GM21390 (cell line): ENCODE measurements around the gene EEA1.

Experiments used
- ATAC-seq: cut with Tn5 transposase; IDR thresholded peaks from one replicate; pipeline ENCODE4 v1.9.1; 2021; ENCODE audit not compliant: unreplicated experiment

The EEA1 gene

GRCh38 chr12:92721130-92721529 lies 208.0 kb downstream of the EEA1 start:
- no peak for ATAC-seq
